C4-2B (cell line): ENCODE data around the gene ST7.

ENCODE experiments used
- CTCF ChIP-seq: fragments of 450-650 bp; conservative IDR thresholded peaks from 2 replicates; pipeline ENCODE4 v1.5.1; 2017; ENCODE audit warnings: mild to moderate bottlenecking
- ZFX ChIP-seq: fragments of 450-650 bp; IDR thresholded peaks from 2 replicates; pipeline ENCODE4 v1.6.1; 2017

- TF ChIP-seq CTCF (no peak), ZFX (no peak)
Measured at GRCh38 chr7:117135553-117135891, 182.2 kb downstream of the ST7 start.
